Measurements from ENCODE around the gene YDJC. TPM values are rescaled to one million over a fixed set of nuclear protein-coding genes. Genes with fewer than 3 reads are reported as not detected.
"Not testable (repeated sequence)": the region's sequence is repeated elsewhere in the genome, so short reads cannot be mapped to it uniquely, and the experiment has no call there.

YDJC gene
- polyA plus RNA-seq, 4 donors = 34.5 to 46.7 (median 42.2) TPM

- no peaks in the 10 kb centered on the region for H3K9me3 ChIP-seq (ENCODE audit: control insufficient read depth in 2 of 2, insufficient read depth in 1 of 2, low read depth in 1 of 2, low read length in 1 of 2)
- DNase-seq (no peak), FAIRE-seq (no peak)
- H3K27ac ChIP-seq (ENCODE audit: low read depth in 1 of 3, low read length in 2 of 3) = no peak overlapping the region
- peaks cover under 1 to 50% (median 6%) of the 10 kb centered on the region in 3 donors for H3K36me3 ChIP-seq (ENCODE audit: control insufficient read depth in 3 of 3, insufficient read depth in 2 of 3, low read depth in 1 of 3, low read length in 3 of 3)
- WGBS, 3 donors = 65 to 69% (median 68%) methylated on average over 4 of the region's 4 CpGs
- H3K27me3 ChIP-seq (ENCODE audit: control insufficient read depth in 3 of 3, insufficient read depth in 3 of 3, low read length in 3 of 3) = no peaks in the 10 kb centered on the region
- H3K4me3 ChIP-seq (ENCODE audit: low read depth in 1 of 3, low read length in 3 of 3) = no peak overlapping the region
- no peaks in the 10 kb centered on the region for H3K4me1 ChIP-seq (ENCODE audit: control insufficient read depth in 3 of 3, insufficient read depth in 2 of 3, low read depth in 1 of 3, low read length in 2 of 3)
These were observed 41.8 kb downstream of the YDJC start for GRCh38 chr22:21587803-21588611.

DNA sequence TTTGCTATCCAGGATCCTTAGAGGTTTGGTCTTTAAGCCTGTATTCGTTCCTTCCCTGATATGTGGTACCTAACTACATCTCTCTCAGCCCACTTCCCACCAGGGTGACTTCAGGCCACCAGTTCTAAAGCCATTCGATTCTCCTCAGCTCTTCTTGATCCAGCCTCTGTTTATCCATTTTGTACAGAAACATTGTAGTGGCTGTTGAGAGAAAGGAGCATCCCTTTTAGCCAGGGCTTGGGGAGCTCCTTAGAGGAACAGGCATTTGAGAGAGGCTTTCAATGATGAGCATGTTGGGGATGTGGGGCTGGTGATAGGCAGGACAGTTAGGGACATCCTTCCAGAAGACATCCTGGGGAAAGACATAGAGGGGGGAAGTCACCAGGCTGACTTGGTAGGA, 44.4 kb downstream of the YDJC start:
- Histone ChIP-seq H3K36me3 (ENCODE audit: control insufficient read depth in 3 of 3, insufficient read depth in 2 of 3, low read depth in 1 of 3, low read length in 3 of 3) (peaks cover 0 to 41% (median 0%) of the 10 kb centered on the region in 3 donors), H3K4me1 (ENCODE audit: control insufficient read depth in 3 of 3, insufficient read depth in 2 of 3, low read depth in 1 of 3, low read length in 2 of 3) (no peaks in the 10 kb centered on the region), H3K27me3 (ENCODE audit: control insufficient read depth in 3 of 3, insufficient read depth in 3 of 3, low read length in 3 of 3) (no peaks in the 10 kb centered on the region), H3K4me3 (ENCODE audit: low read depth in 1 of 3, low read length in 3 of 3) (no peak overlapping the region), H3K27ac (ENCODE audit: low read depth in 1 of 3, low read length in 2 of 3) (no peak overlapping the region), H3K9me3 (ENCODE audit: control insufficient read depth in 2 of 2, insufficient read depth in 1 of 2, low read depth in 1 of 2, low read length in 1 of 2) (no peaks in the 10 kb centered on the region)
- FAIRE-seq (no peak), DNase-seq (no peak)
- 79 to 86% (median 79%) methylated on average over 2 of the region's 2 CpGs for WGBS, 3 donors

DNA sequence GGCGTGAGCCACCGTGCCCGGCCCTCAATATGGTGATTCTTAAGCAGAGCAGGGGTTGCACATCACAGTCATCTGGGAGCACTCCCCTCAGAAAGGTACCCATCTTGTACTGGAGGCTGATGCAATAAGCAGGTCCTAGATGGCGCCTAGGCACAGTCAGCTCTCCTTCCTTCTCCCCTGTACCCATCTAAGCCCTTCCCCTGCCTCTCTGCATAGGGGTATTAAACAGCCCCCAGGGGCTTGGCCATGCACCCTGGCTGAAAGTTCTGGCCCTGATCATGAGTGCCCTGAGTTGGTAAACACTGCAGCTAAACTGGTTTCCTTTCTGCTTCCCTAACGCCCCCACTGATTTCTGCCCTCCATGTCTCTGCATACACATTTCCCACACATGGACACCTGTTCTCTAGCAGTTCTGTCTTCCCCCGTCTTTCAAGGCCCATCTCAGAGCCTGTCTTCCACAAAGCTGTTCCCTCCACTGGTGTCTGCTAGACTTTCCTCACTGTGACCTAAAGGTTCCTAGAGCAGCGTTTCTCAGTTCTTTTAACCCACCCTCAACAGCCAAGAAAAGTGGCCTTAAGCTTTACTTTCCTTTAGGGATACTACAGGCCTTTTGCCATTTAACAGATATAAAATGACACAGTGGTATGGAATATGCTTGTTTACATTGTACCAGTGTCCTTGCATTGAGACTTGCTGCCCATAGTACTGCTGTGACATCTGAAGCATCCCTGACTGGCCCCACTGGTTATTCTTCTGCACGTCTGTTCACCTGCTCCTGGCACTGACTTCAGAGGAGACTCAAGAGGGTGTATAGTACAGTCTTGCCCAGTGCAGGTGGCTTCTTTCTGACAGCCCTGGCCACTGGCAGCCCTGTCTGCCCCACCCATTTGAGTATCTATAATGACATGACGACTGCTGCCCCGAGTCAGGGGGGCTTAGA, 46.8 kb downstream of the YDJC start:
- H3K36me3 ChIP-seq (ENCODE audit: control insufficient read depth in 3 of 3, insufficient read depth in 2 of 3, low read depth in 1 of 3, low read length in 3 of 3) = peaks cover 0 to 39% (median 0%) of the 10 kb centered on the region in 3 donors
- no peak for FAIRE-seq
- WGBS, 3 donors = 45 to 67% (median 55%) methylated on average over 10 of the region's 10 CpGs
- no peaks in the 10 kb centered on the region for H3K9me3 ChIP-seq (ENCODE audit: control insufficient read depth in 2 of 2, insufficient read depth in 1 of 2, low read depth in 1 of 2, low read length in 1 of 2)
- H3K27ac ChIP-seq (ENCODE audit: low read depth in 1 of 3, low read length in 2 of 3) = no peak overlapping the region
- no peak overlapping the region for H3K4me3 ChIP-seq (ENCODE audit: low read depth in 1 of 3, low read length in 3 of 3)
- H3K4me1 ChIP-seq (ENCODE audit: control insufficient read depth in 3 of 3, insufficient read depth in 2 of 3, low read depth in 1 of 3, low read length in 2 of 3) = peaks cover 2 to 7% (median 4%) of the 10 kb centered on the region in 3 donors
- DNase-seq = no peak
- no peaks in the 10 kb centered on the region for H3K27me3 ChIP-seq (ENCODE audit: control insufficient read depth in 3 of 3, insufficient read depth in 3 of 3, low read length in 3 of 3)

- not testable (repeated sequence) for H3K9me3 ChIP-seq (ENCODE audit: control insufficient read depth in 2 of 2, insufficient read depth in 1 of 2, low read depth in 1 of 2, low read length in 1 of 2); DNase-seq; FAIRE-seq; H3K4me3 ChIP-seq (ENCODE audit: low read depth in 1 of 3, low read length in 3 of 3); H3K27ac ChIP-seq (ENCODE audit: low read depth in 1 of 3, low read length in 2 of 3); H3K27me3 ChIP-seq (ENCODE audit: control insufficient read depth in 3 of 3, insufficient read depth in 3 of 3, low read length in 3 of 3); H3K4me1 ChIP-seq (ENCODE audit: control insufficient read depth in 3 of 3, insufficient read depth in 2 of 3, low read depth in 1 of 3, low read length in 2 of 3)
- 87 to 94% (median 90%) methylated on average over 10 of the region's 10 CpGs for WGBS, 3 donors
- H3K36me3 ChIP-seq (ENCODE audit: control insufficient read depth in 3 of 3, insufficient read depth in 2 of 3, low read depth in 1 of 3, low read length in 3 of 3) = peaks cover 0 to 39% (median 0%) of the 10 kb centered on the region in 3 donors
These were observed 48.7 kb downstream of the YDJC start for GRCh38 chr22:21581009-21581713.

- H3K36me3 ChIP-seq (ENCODE audit: control insufficient read depth in 3 of 3, insufficient read depth in 2 of 3, low read depth in 1 of 3, low read length in 3 of 3) = peaks cover 0 to 36% (median 0%) of the 10 kb centered on the region in 3 donors
- not testable (repeated sequence) for FAIRE-seq; H3K4me1 ChIP-seq (ENCODE audit: control insufficient read depth in 3 of 3, insufficient read depth in 2 of 3, low read depth in 1 of 3, low read length in 2 of 3); H3K27ac ChIP-seq (ENCODE audit: low read depth in 1 of 3, low read length in 2 of 3); H3K27me3 ChIP-seq (ENCODE audit: control insufficient read depth in 3 of 3, insufficient read depth in 3 of 3, low read length in 3 of 3); H3K4me3 ChIP-seq (ENCODE audit: low read depth in 1 of 3, low read length in 3 of 3); DNase-seq; H3K9me3 ChIP-seq (ENCODE audit: control insufficient read depth in 2 of 2, insufficient read depth in 1 of 2, low read depth in 1 of 2, low read length in 1 of 2)
- 86 to 94% (median 91%) methylated on average over 9 of the region's 9 CpGs for WGBS, 3 donors
These were observed 49.2 kb downstream of the YDJC start for GRCh38 chr22:21580623-21581007.

DNA sequence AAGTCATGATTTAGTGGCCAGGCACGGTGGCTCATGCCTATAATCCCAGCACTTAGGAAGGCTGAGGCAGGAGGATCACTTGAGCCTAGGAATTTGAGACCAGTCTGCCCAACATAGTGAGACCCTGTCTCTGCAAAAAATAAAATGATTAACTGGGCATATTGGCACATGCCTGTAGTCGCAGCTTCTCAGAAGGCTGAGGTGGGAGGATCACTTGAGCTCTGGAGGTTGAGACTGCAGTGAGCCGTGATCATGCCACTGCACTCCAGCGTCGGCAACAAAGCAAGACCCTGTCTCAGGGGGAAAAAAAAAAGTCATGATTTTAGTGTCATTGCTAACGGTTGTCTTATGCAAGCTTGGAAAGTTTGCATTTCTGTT, 50.4 kb downstream of the YDJC start:
- Histone ChIP-seq H3K27ac (ENCODE audit: low read depth in 1 of 3, low read length in 2 of 3) (no peak overlapping the region), H3K27me3 (ENCODE audit: control insufficient read depth in 3 of 3, insufficient read depth in 3 of 3, low read length in 3 of 3) (no peaks in the 10 kb centered on the region), H3K4me1 (ENCODE audit: control insufficient read depth in 3 of 3, insufficient read depth in 2 of 3, low read depth in 1 of 3, low read length in 2 of 3) (peaks cover 5 to 10% (median 9%) of the 10 kb centered on the region in 3 donors), H3K4me3 (ENCODE audit: low read depth in 1 of 3, low read length in 3 of 3) (no peak overlapping the region), H3K9me3 (ENCODE audit: control insufficient read depth in 2 of 2, insufficient read depth in 1 of 2, low read depth in 1 of 2, low read length in 1 of 2) (no peaks in the 10 kb centered on the region), H3K36me3 (ENCODE audit: control insufficient read depth in 3 of 3, insufficient read depth in 2 of 3, low read depth in 1 of 3, low read length in 3 of 3) (peaks cover 0 to 32% (median 0%) of the 10 kb centered on the region in 3 donors)
- FAIRE-seq (no peak), DNase-seq (no peak)
- WGBS, 3 donors = 74 to 88% (median 78%) methylated on average over 6 of the region's 6 CpGs

All from small intestine (tissue), 7 donors.